C1 segment of cervical spinal cord (tissue), 14 donors: ENCODE results near the gene RENBP.

Experiments used
- DNase-seq, 14 donors: peaks; one replicate each; lab custom pipeline; 2025; lab: John Stamatoyannopoulos, UW

Gene RENBP

DNA sequence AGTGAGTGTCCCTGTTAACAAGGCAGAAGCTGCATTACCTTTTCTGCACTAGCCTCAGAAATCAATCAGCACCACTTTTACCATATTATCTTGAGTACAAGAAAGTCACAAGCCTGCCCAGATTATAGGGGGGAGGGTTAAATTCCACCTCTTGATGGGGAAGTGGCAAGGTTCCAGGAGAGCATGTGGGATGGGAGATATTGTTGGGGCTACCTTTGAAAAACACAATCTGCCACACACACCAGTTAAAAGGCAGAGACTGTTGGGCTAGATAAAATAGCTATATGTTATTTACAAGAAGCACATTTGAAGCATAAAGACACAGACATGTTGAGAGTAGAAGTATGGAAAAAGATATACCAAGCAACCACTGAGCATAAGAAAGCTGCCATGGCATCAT is 46.5 kb downstream of the RENBP start:
- DNase-seq: no peak

DNA sequence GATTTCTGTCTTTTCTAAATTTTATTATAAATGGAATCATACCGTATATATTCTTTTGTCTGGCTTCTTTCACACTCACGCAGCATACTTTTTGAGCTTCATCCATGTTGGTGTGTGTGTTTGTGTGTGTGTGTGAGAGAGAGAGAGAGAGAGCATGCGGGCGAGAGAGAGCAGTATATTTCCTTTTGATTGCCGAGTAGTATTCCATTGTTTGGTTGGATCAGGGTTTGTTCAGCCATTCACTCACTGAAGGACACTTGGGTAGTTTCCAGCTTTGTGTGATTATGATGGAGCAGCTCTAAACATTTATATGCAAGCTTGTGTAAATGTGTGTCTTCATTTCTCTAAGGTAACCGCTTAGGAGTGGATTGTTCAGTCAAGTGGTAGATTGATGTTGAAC is 55.3 kb downstream of the RENBP start:
- no peak for DNase-seq

DNA sequence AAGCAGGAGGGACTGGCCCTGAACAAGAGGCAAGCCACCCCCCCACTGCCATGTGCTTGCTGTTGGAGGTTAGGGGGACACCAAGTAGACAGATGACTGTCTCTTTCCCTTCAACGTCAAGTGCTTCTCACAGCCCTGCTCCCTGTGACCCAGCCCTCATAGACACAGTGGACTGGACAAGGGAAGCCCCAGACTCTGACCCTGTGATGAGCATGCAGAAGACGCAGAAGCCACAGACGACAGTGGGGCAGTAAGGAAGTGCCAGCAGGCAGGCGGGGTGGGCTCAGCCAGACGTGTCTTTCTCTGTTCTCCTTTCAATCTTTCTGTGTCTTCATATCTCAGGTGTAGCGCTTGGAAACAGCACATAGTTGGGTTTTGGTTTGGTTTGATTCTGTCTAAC is 56.1 kb downstream of the RENBP start:
- DNase-seq: no peak

DNA sequence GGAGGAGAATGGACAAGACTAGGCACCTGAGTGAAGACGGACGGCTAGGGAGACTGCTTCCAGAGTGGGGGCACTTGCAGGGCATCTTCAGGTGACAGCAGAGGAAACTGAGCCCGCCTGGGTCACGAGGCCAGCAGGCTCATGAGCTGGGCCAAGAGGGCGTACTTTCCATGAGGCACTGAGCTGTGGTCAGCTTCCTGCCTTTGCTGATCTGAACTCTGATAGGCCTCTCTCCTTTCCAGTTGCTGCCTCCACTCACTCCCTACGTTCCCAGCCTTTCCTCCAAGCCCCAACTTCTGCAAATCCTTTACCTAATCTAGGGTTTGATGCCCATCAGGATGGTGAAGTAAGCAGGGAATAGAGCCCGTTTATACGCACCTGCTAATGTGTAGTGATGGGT is 57.1 kb downstream of the RENBP start:
- DNase-seq: no peak

DNA sequence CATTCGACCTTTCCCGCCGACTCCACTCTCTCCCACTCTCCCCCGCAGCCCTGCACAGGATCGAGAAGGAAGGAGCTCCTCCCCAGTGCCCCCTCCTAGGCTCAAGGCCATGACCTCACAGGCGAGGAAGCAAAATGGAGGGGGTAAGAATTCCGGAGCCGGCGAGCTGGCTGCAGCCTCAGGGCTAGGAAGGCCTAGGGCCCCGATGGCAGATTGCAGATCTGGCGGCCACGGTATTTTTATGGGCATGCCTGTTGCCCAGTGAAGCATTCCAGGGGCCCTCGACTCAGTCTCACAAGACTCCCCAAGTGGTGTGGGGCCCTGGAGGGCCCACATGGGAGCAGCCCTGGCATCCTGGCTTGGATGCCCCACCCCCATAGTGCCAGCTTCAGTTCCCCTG is 57.5 kb downstream of the RENBP start:
- no peak for DNase-seq

DNA sequence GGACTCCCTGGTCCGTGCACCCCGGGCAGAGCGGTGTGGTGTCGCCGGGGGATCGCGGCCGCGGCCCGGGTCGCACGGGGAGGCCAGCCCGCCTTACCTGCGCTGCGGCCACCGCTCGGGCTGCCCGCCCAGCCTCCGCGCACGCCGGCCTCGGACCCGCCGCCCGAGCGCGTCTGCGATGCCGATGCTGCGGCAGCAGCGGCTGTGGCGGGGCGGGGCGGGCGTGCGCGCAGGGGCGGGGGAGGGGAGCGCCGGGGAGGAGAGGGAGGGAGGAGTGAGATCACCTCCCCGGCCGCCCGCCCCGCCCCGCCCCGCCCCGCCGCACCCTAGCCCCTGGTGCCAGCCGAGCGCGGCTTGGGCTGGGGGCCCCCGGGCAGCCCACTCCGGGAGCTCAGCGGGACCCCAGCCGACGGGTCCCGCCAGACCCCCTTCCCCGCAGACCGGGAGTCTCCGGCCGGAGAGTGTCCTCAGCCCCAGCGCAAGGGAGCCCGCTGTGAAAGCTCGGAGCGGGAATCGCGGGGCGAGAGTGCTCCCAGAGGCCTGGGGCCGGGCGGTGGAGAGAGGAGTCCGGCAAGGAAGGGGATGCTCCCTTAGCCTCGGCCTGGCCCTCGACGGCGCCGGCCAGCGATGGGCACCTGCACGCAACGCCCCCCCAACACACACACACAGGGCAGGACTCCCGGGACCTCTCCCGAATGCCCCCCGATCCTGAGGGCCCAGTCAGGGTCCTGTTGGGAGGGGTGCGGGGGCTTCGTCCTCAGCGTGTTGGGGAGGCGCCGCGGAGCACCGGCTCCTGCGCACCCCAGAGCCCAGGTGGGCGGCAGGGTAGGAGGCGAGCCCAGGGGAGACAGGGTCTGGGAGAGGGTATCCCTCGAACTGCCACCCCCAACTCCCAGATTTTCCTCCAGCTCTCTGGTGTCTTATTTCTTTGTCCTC is 58.2 kb downstream of the RENBP start, which contains the start of gene L1CAM:
L1CAM (minus strand) TSS at position 206 of the 936 bp plus-strand sequence. CDS start 10,337 bp downstream, outside the sequence.
- peak in 1 of 14 donors; percentile 53 for DNase-seq
